AG04450 (cell line): Measurements from ENCODE around the gene HBEGF. TPM values are rescaled to one million over a fixed set of nuclear protein-coding genes. Genes with fewer than 3 reads are reported as not detected.

Experiments
- CTCF ChIA-PET: fragments of 300-600, 350-600 bp; formaldehyde crosslinking; extraction: SDS; loops from one replicate; lab custom pipeline; 2022; ENCODE audit warnings: antibody characterized with exemption, inconsistent platforms; lab: Charles Lee
- POLR2A ChIA-PET: fragments of 350-600 bp; formaldehyde crosslinking; extraction: SDS; loops from one replicate; lab custom pipeline; 2021; ENCODE audit warnings: antibody characterized with exemption, inconsistent platforms; lab: Yijun Ruan, JAX
- DNase-seq: peaks from one replicate; pipeline ENCODE4 v3.0.0-alpha.2; 2011; ENCODE audit warnings: low read depth, low spot score
- H3K27ac ChIP-seq: one replicate; pipeline ENCODE4 v1.5.1; 2012; ENCODE audit warnings: low read depth, low read length, control low read depth
- H3K27me3 ChIP-seq: one replicate; pipeline ENCODE4 v1.6.0; 2012; ENCODE audit warnings: low read length; ENCODE audit not compliant: control insufficient read depth, insufficient read depth
- H3K4me3 ChIP-seq: 2 replicates; pipeline ENCODE4 v1.5.1; 2011; ENCODE audit warnings: mild to moderate bottlenecking, low read depth, low read length, control low read depth
- H3K9me3 ChIP-seq: 2 replicates; pipeline ENCODE4 v1.5.1; 2012; ENCODE audit warnings: low read length; ENCODE audit not compliant: control insufficient read depth, insufficient read depth
- polyA plus RNA-seq: library from polyadenylated mRNA; depleted of rRNA; stranded (reverse); fragments of >200 nt; gene quantifications from 2 replicates; pipeline ENCODE4 v1.2.3, GENCODE V29; 2011
- TF ChIP-seq, protein P1 (sequence below): IDR thresholded peaks from 2 replicates; pipeline ENCODE4 v1.5.1; 2011; ENCODE audit warnings: low read depth, low read length, control low read depth, inconsistent platforms

Gene HBEGF
- polyA plus RNA-seq, 1 experiment, result 7.0 TPM

DNA sequence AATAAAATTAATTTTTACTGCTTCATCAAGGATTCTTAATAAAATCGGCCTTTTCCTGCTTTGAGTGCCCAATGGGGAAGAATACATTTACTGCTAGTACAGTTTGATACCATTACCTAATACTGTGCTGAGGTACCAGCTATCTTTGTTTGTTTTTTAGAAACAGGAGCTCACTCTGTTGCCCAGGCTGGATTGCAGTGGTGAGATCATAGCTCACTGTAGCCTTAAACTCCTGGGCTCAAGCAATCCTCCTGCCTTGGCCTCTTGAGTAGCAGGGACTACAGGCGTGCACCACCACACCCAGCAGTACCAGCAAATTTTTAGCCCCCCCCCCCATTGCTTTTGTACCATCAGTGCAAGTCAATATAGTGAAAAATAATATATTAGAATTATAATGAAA, 41.6 kb upstream of the HBEGF start:
- H3K4me3 ChIP-seq, result no peak overlapping the region
- no peak for DNase-seq
- H3K27me3 ChIP-seq, result no peaks in the 10 kb centered on the region
- H3K27ac ChIP-seq, result no peak overlapping the region
- H3K9me3 ChIP-seq, result no peaks in the 10 kb centered on the region
- CTCF ChIA-PET, result interaction anchor here (1.2 to 4.5 kb wide), 2 partner anchors 15 to 25 kb away, joined by 5 to 27 read pairs; no protein-coding TSS in a partner anchor
- TF ChIP-seq, protein P1, sequence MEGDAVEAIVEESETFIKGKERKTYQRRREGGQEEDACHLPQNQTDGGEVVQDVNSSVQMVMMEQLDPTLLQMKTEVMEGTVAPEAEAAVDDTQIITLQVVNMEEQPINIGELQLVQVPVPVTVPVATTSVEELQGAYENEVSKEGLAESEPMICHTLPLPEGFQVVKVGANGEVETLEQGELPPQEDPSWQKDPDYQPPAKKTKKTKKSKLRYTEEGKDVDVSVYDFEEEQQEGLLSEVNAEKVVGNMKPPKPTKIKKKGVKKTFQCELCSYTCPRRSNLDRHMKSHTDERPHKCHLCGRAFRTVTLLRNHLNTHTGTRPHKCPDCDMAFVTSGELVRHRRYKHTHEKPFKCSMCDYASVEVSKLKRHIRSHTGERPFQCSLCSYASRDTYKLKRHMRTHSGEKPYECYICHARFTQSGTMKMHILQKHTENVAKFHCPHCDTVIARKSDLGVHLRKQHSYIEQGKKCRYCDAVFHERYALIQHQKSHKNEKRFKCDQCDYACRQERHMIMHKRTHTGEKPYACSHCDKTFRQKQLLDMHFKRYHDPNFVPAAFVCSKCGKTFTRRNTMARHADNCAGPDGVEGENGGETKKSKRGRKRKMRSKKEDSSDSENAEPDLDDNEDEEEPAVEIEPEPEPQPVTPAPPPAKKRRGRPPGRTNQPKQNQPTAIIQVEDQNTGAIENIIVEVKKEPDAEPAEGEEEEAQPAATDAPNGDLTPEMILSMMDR, result no peak
- POLR2A ChIA-PET, result no interaction called here

DNA sequence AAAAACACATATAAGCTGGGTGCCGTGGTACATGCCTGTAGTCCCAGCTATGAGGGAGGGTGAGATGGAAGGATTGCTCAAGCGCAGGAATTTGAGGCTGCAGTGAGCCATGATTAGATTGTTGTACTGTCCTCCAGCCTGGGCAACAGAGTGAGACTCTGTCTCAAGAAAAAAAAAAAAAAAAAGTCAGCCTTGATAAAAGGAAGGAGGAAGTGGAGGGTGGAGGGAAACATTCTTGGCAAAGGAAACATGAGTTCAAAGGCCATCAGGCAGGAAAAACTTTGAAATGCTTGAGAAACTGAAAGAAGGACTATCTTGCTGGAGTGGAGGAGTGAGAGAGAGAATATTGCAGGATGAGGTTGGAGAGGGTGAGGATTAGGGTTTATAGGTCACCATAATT, 36.9 kb upstream of the HBEGF start:
- no peak for DNase-seq
- no peak overlapping the region for H3K4me3 ChIP-seq
- ChIA-PET CTCF (interaction anchor here (2.1 kb wide), 1 partner anchor 20 kb away, joined by 4 read pairs; no protein-coding TSS in a partner anchor), POLR2A (no interaction called here)
- TF ChIP-seq, protein P1, result no peak
- no peak overlapping the region for H3K27ac ChIP-seq
- H3K9me3 ChIP-seq, result no peaks in the 10 kb centered on the region
- peaks cover 3% of the 10 kb centered on the region for H3K27me3 ChIP-seq

DNA sequence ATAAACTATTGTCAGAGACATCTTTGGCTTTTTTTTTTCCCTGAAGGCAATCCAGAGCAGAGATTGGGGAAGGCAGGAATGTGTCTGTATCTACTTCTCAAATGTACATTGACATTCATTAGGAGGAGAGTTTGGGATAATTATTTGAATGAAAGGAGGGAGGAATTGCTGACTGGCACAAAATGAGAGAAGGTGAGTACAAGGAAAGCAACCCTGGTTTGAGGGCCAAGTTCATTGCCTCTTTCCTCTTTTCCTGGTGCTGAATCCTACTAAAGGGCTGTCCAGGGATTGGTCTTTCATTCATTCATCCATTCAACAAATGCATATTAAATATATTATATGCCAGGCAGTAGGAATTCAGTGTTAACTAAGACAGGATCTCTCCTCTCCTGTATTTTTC, 36.5 kb upstream of the HBEGF start:
- DNase-seq, result no peak
- ChIA-PET POLR2A (no interaction called here), CTCF (no interaction called here)
- Histone ChIP-seq H3K9me3 (no peaks in the 10 kb centered on the region), H3K4me3 (no peak overlapping the region), H3K27me3 (peaks cover 3% of the 10 kb centered on the region), H3K27ac (no peak overlapping the region)
- TF ChIP-seq, protein P1, result no peak

DNA sequence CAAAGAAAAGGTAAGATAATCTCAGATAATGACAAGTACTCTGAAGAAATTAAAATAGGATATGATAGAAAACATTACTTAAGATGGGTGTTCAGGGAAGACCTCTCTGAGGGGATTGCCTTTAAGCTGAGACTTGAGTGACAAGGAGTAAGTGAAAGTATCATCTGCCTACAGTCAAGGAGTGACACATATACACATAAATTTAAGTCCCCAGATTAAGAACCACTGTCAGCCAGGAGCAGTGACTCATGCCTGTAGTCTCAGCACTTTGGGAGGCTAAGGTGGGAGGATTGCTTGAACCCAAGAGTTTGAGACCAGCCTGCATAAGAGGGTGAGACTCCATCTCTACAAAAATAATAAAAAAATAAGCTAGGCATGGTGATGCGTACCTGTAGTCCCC, 35.6 kb upstream of the HBEGF start:
- DNase-seq, result no peak
- no peak overlapping the region for H3K27ac ChIP-seq
- POLR2A ChIA-PET, result no interaction called here
- no peaks in the 10 kb centered on the region for H3K9me3 ChIP-seq
- no peak overlapping the region for H3K4me3 ChIP-seq
- TF ChIP-seq, protein P1, result no peak
- peaks cover 3% of the 10 kb centered on the region for H3K27me3 ChIP-seq
- CTCF ChIA-PET, result interaction anchor here (1.8 kb wide), 1 partner anchor 9 kb away, joined by 11 read pairs; no protein-coding TSS in a partner anchor

DNA sequence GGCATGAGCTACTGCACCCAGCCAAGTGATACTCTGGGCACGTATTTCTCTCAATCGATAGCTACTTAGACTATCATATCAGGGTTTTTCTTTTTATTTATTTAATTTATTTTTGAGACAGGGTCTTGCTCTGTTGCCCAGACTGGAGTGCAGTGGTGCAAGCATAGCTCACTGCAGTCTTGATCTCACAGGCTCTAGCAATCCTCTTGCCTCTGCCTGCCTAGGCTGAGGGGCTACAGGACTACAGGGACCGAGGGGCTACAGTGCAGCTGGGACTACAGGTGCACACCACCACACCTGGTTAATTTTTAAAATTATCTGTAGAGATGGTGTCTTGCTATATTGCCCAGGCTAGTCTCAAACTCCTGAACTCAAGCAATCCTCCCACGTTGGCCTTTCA, 34.9 kb upstream of the HBEGF start:
- DNase-seq, result no peak
- Histone ChIP-seq H3K9me3 (no peaks in the 10 kb centered on the region), H3K4me3 (no peak overlapping the region), H3K27me3 (peaks cover 3% of the 10 kb centered on the region), H3K27ac (no peak overlapping the region)
- CTCF ChIA-PET, result interaction anchor here (1.8 kb wide), 1 partner anchor 9 kb away, joined by 11 read pairs; no protein-coding TSS in a partner anchor
- TF ChIP-seq, protein P1, result no peak
- POLR2A ChIA-PET, result no interaction called here
